ENCODE results near the gene RBM38. TPM values are rescaled to one million over a fixed set of nuclear protein-coding genes. Genes with fewer than 3 reads are reported as not detected.

Gene RBM38
- total RNA-seq, 2 donors from 2014 or later = 41.3 to 43.1 TPM

DNA sequence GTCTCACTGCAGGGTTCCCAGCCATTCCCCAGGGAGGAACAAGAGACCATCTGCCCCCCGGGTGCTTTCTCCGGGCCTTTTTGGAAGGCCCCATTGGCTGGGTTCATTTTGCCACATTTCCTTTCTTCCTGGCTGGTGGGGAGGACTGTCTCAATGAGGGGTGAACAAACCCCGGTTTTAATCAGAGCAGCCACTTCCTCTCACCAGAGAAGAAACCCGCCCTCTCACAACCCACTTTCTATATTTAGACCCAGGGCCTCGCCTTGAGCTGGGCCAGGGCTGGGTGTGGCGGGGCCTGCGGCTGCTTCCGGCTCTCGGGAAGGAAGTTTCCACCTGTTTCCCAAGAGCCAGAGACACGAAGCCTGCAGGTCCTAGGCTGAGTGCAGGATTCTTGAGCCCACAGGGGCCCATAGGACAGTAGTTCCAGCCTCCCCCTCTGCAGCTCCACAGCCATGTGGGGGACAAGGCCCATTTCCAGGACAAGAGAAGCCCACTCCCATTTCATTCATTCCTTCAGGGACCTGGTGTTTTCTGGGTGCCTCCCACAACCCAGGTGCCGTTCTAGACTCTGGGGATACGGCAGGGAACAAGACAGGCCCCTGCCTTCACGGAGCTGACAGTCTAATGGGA, 41.8 kb downstream of the RBM38 start:
- intact Hi-C loops (cut with DNase I) = no loop called here
- peaks cover 20% of the 10 kb centered on the region for H3K4me1 ChIP-seq
- peak overlapping the region; percentile 30 to 40 for H3K9ac ChIP-seq (ENCODE audit: low read depth in 2 of 2, low read length in 2 of 2)
- TF ChIP-seq CTCF (IDR thresholded peaks at IDR 0.05) = no peak
- no peaks in the 10 kb centered on the region for H3K36me3 ChIP-seq
- H3K27me3 ChIP-seq = no peaks in the 10 kb centered on the region
- no peak overlapping the region for H3K27ac ChIP-seq
- no peak overlapping the region for H3K4me3 ChIP-seq
- no peaks in the 10 kb centered on the region for H3K9me3 ChIP-seq
- DNase-seq = peak; percentile 82

- H3K27ac ChIP-seq = no peak overlapping the region
- peak overlapping the region in 1 of 2 donors; percentile 19 for H3K9ac ChIP-seq (ENCODE audit: low read depth in 2 of 2, low read length in 2 of 2)
- H3K4me1 ChIP-seq = peaks cover 20% of the 10 kb centered on the region
- intact Hi-C loops (cut with DNase I) = no loop called here
- no peaks in the 10 kb centered on the region for H3K9me3 ChIP-seq
- no peak overlapping the region for H3K4me3 ChIP-seq
- no peak for DNase-seq
- H3K27me3 ChIP-seq = no peaks in the 10 kb centered on the region
- TF ChIP-seq CTCF (IDR thresholded peaks at IDR 0.05) = no peak
- H3K36me3 ChIP-seq = no peaks in the 10 kb centered on the region
Observed at GRCh38 chr20:57433657-57434389, 42.6 kb downstream of the RBM38 start.

GRCh38 chr20:57434390-57434700, 43.1 kb downstream of the RBM38 start:
- intact Hi-C loops (cut with DNase I) = no loop called here
- H3K4me3 ChIP-seq = no peak overlapping the region
- H3K9me3 ChIP-seq = no peaks in the 10 kb centered on the region
- peaks cover 20% of the 10 kb centered on the region for H3K4me1 ChIP-seq
- TF ChIP-seq CTCF (IDR thresholded peaks at IDR 0.05) = no peak
- no peak overlapping the region for H3K9ac ChIP-seq (ENCODE audit: low read depth in 2 of 2, low read length in 2 of 2)
- no peak overlapping the region for H3K27ac ChIP-seq
- H3K27me3 ChIP-seq = no peaks in the 10 kb centered on the region
- no peaks in the 10 kb centered on the region for H3K36me3 ChIP-seq
- no peak for DNase-seq

DNA sequence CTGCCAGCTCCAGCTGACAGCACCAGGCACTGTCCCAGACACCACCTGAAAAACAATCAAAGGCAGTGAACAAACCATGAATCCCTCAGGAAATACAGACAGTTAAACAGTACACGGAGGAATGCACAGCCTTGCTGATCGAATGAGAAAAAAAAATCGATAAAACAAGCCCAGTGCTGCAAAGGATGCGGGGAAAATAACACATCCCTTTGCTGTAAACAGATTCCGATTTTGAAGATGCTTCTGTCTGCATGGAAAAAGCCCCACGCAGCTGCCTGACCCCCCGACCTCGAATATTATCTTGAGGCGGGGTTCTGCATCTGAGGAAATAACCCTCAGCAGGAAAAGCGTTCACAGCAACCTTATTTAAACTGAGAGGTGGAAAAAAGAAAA, 43.9 kb downstream of the RBM38 start:
- DNase-seq = no peak
- intact Hi-C loops (cut with DNase I) = no loop called here
- Histone ChIP-seq H3K27me3 (no peaks in the 10 kb centered on the region), H3K9me3 (no peaks in the 10 kb centered on the region), H3K4me1 (peaks cover 20% of the 10 kb centered on the region), H3K27ac (no peak overlapping the region), H3K9ac (ENCODE audit: low read depth in 2 of 2, low read length in 2 of 2) (no peak overlapping the region), H3K36me3 (no peaks in the 10 kb centered on the region), H3K4me3 (no peak overlapping the region)
- no peak for TF ChIP-seq CTCF (IDR thresholded peaks at IDR 0.05)

DNA sequence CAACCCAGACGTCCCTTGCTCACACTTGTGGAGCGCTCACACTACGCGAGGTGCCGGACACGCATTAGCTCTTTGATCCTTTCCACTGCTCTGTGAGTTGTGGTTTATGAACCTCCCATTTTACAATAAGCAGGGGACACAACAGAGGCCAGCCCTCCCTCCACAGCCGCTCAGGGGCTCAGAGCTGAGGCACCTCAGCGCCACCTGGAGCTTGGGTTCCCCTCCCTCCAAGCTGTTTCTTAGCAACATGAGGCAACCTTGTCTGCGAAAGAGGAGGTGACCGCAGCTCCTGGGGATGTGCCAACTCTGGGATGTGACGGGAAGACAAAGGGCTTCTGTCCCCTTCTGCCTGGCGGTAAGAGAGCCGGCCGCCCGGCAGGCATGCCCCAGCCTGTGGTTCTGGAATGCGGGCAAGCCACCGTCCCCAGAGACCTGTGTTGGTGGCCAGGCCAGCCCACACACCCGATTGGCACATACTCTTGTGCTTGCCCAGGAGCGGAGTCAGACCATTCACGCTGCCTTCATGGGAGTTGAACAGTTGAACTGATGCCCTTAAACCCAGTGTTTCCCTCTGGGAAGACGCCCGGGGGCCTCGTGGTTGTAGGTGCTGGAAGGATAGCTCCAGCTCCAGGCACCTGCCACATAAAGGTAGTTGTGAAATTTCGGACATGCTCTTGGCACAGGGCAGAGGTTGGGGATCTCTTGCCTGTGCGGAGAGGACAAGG, 44.5 kb downstream of the RBM38 start:
- intact Hi-C loops (cut with DNase I) = no loop called here
- Histone ChIP-seq H3K36me3 (no peaks in the 10 kb centered on the region), H3K27me3 (no peaks in the 10 kb centered on the region), H3K9ac (ENCODE audit: low read depth in 2 of 2, low read length in 2 of 2) (no peak overlapping the region), H3K4me1 (peaks cover 20% of the 10 kb centered on the region), H3K9me3 (no peaks in the 10 kb centered on the region), H3K4me3 (no peak overlapping the region), H3K27ac (no peak overlapping the region)
- DNase-seq = peak; percentile 79
- no peak for TF ChIP-seq CTCF (IDR thresholded peaks at IDR 0.05)
